GM12892 (cell line): Measurements from ENCODE around the gene AVEN.

Experiments
- POLR2AphosphoS5 ChIP-seq: IDR thresholded peaks from 2 replicates; pipeline ENCODE4 v1.6.1; 2011; ENCODE audit warnings: low read depth, low read length, control low read depth
- TAF1 ChIP-seq: IDR thresholded peaks from 2 replicates; pipeline ENCODE4 v1.6.1; 2011; ENCODE audit warnings: low read depth, mild to moderate bottlenecking, control low read depth, low read length, borderline replicate concordance

- TF ChIP-seq POLR2AphosphoS5, result no peak
- TF ChIP-seq TAF1, result no peak
Measured at GRCh38 chr15:33837294-33837693, 201.7 kb downstream of the AVEN start.
